HCT116 (cell line): Measurements from ENCODE around the gene CDH1. TPM values are rescaled to one million over a fixed set of nuclear protein-coding genes. Genes with fewer than 3 reads are reported as not detected.

Source experiments
- ATAC-seq: fragments of 200-7000 bp; cut with Tn5 transposase; 2 replicates; pipeline ENCODE4 v1.9.1; 2020; ENCODE audit warnings: mild to moderate bottlenecking, moderate library complexity
- BruUV-seq: library from RNA; stranded (reverse); fragments of 400-500 nt; replicated peaks from 2 replicates; lab custom pipeline; 2021; lab: Mats Ljungman, UMichigan
- CTCF ChIA-PET: fragments of 300-600 bp; sonication (Branson Sonifier 250); formaldehyde crosslinking; loops from one replicate; lab custom pipeline; 2021; ENCODE audit warnings: antibody characterized with exemption; lab: Charles Lee
- POLR2A ChIA-PET: fragments of 300-600, 350-600 bp; sonication (Branson Sonifier 250); formaldehyde crosslinking; loops from one replicate; lab custom pipeline; 2021; ENCODE audit warnings: antibody characterized with exemption; lab: Charles Lee
- RAD21 ChIA-PET, 2 experiments: fragments of 300-600 bp; sonication (Branson Sonifier 250); formaldehyde crosslinking; loops; one replicate each; lab custom pipeline; 2023; ENCODE audit warnings: low total read pairs in 2 of 2; ENCODE audit not compliant: uncharacterized antibody in 2 of 2, unreplicated experiment in 2 of 2, low non-redundant PET in 1 of 2; lab: Charles Lee
- DNase-seq: peaks from one replicate; pipeline ENCODE4 v3.0.0-alpha.2; 2010; ENCODE audit warnings: low read depth, low spot score
- H2AFZ ChIP-seq: fragments of 200-600 bp; shearing (Covaris generic), sonication (generic); 2 replicates; pipeline ENCODE4 v1.6.1; 2017; ENCODE audit warnings: low read depth, mixed run types, mixed read lengths, antibody characterized with exemption, low read length; ENCODE audit not compliant: poor library complexity, severe bottlenecking
- H3K27ac ChIP-seq: 2 replicates; pipeline ENCODE4 v1.5.1; 2012; ENCODE audit warnings: low read depth, low read length
- H3K27me3 ChIP-seq: fragments of 200-600 bp; sonication (generic); 2 replicates; pipeline ENCODE4 v1.6.1; 2016; ENCODE audit warnings: mixed run types, low read length, mixed read lengths; ENCODE audit not compliant: insufficient read depth
- H3K36me3 ChIP-seq, 2 experiments: fragments of 200-500 bp in 1 of 2; fragments of 200-600 bp in 1 of 2; sonication (Bioruptor generic) in 1 of 2; sonication (generic) in 1 of 2; 2 replicates each; pipeline versions ENCODE4 v1.5.1 to v1.6.1; 2014 to 2016; ENCODE audit warnings: low read length in 2 of 2, inconsistent platforms in 1 of 2, mixed read lengths in 1 of 2, mixed run types in 1 of 2; ENCODE audit not compliant: insufficient read depth in 2 of 2, control insufficient read depth in 1 of 2
- H3K4me1 ChIP-seq, 2 experiments: fragments of 200-600 bp in 1 of 2; sonication (generic) in 1 of 2; 2 replicates each; pipeline versions ENCODE4 v1.5.1 to v1.6.1; 2012 to 2017; ENCODE audit warnings: low read length in 2 of 2, inconsistent platforms in 1 of 2, mild to moderate bottlenecking in 1 of 2, mixed read lengths in 1 of 2, mixed run types in 1 of 2, moderate library complexity in 1 of 2; ENCODE audit not compliant: insufficient read depth in 2 of 2, control insufficient read depth in 1 of 2
- H3K4me2 ChIP-seq: fragments of 200-600 bp; sonication (generic); 2 replicates; pipeline ENCODE4 v1.6.1; 2017; ENCODE audit warnings: mixed run types, low read length, mixed read lengths
- H3K4me3 ChIP-seq, 2 experiments: fragments of 200-600 bp in 1 of 2; sonication (generic) in 1 of 2; replicated peaks in 1 of 2; 2 replicates each; pipeline ENCODE4 v1.5.1; 2011 to 2016; ENCODE audit warnings: low read length in 2 of 2, control low read depth in 1 of 2, low read depth in 1 of 2, mild to moderate bottlenecking in 1 of 2, mixed read lengths in 1 of 2, mixed run types in 1 of 2
- H3K79me2 ChIP-seq: fragments of 200-600 bp; sonication (generic); 2 replicates; pipeline ENCODE4 v1.6.1; 2017; ENCODE audit warnings: mild to moderate bottlenecking, mixed run types, low read length, moderate library complexity, mixed read lengths; ENCODE audit not compliant: insufficient read depth
- H3K9ac ChIP-seq: fragments of 200-600 bp; sonication (generic); 2 replicates; pipeline ENCODE4 v1.6.1; 2016; ENCODE audit warnings: low read length, mixed read lengths
- H3K9me2 ChIP-seq: fragments of 200-600 bp; sonication (generic), shearing (Covaris generic); 2 replicates; pipeline ENCODE4 v1.6.1; 2017; ENCODE audit warnings: mixed run types, mild to moderate bottlenecking, moderate library complexity; ENCODE audit not compliant: insufficient read depth
- H3K9me3 ChIP-seq, 2 experiments: fragments of 200-500 bp in 1 of 2; fragments of 200-600 bp in 1 of 2; sonication (Bioruptor generic) in 1 of 2; sonication (generic) in 1 of 2; 2 replicates each; pipeline ENCODE4 v1.6.1; 2014 to 2017; ENCODE audit warnings: low read length in 2 of 2, mixed read lengths in 2 of 2, inconsistent platforms in 1 of 2, low read depth in 1 of 2, mild to moderate bottlenecking in 1 of 2, mixed run types in 1 of 2, moderate library complexity in 1 of 2; ENCODE audit not compliant: control insufficient read depth in 1 of 2, insufficient read depth in 1 of 2
- H4K20me1 ChIP-seq: fragments of 200-600 bp; sonication (generic), shearing (Covaris generic); 2 replicates; pipeline ENCODE4 v1.6.1; 2017; ENCODE audit warnings: mixed run types, mild to moderate bottlenecking, moderate library complexity; ENCODE audit not compliant: insufficient read depth
- ATF3 ChIP-seq: IDR thresholded peaks from 2 replicates; pipeline ENCODE4 v1.6.1; 2012
- CEBPB ChIP-seq: IDR thresholded peaks from 2 replicates; pipeline ENCODE4 v1.6.1; 2012; ENCODE audit warnings: low read depth
- EZH2 ChIP-seq: fragments of 200-600 bp; sonication (generic); IDR thresholded peaks from 2 replicates; pipeline ENCODE4 v1.6.1; 2017; ENCODE audit warnings: antibody characterized with exemption, mixed run types
- EZH2phosphoT487 ChIP-seq: fragments of 200-600 bp; IDR thresholded peaks from 2 replicates; pipeline ENCODE4 v1.6.1; 2018; ENCODE audit warnings: antibody characterized with exemption, borderline replicate concordance
- POLR2A ChIP-seq: IDR thresholded peaks from 2 replicates; pipeline ENCODE4 v1.7.0; 2011; ENCODE audit warnings: borderline replicate concordance; ENCODE audit not compliant: insufficient read depth, insufficient read length; ENCODE audit errors: extremely low read depth
- POLR2AphosphoS5 ChIP-seq: IDR thresholded peaks from 2 replicates; pipeline ENCODE4 v1.6.1; 2011; ENCODE audit warnings: mild to moderate bottlenecking, low read depth, low read length, moderate library complexity
- REST ChIP-seq: IDR thresholded peaks from 2 replicates; pipeline ENCODE4 v1.6.1; 2012; ENCODE audit warnings: low read depth
- SIN3A ChIP-seq: IDR thresholded peaks from 2 replicates; pipeline ENCODE4 v1.6.1; 2012; ENCODE audit warnings: low read depth
- TCF7L2 ChIP-seq: IDR thresholded peaks from 2 replicates; pipeline ENCODE4 v1.7.0; 2011; ENCODE audit warnings: borderline replicate concordance, inconsistent platforms; ENCODE audit not compliant: insufficient read depth, insufficient read length; ENCODE audit errors: extremely low read depth
- YY1 ChIP-seq: IDR thresholded peaks from 2 replicates; pipeline ENCODE4 v1.6.1; 2011; ENCODE audit warnings: low read length, low read depth, moderate library complexity, mild to moderate bottlenecking; ENCODE audit not compliant: insufficient replicate concordance; ENCODE audit errors: extremely low read depth
- ZFX ChIP-seq: fragments of 450-650 bp; IDR thresholded peaks from 2 replicates; pipeline ENCODE4 v1.6.1; 2017
- ZNF274 ChIP-seq: fragments of 200-500 bp; sonication (Bioruptor generic); IDR thresholded peaks from 2 replicates; pipeline ENCODE4 v1.6.1; 2014; ENCODE audit warnings: mild to moderate bottlenecking, low read depth, low read length, inconsistent platforms
- intact Hi-C: fragments of 100-400 bp; cut with micrococcal nuclease; formaldehyde crosslinking; loops from 2 replicates; pipeline ENCODE4 v1.10.0; 2022
- total RNA-seq: library from RNA; stranded (reverse); gene quantifications from one replicate; pipeline ENCODE4 v1.2.1, GENCODE V29; 2021; ENCODE audit not compliant: unreplicated experiment
- TF ChIP-seq, protein P1 (sequence below): IDR thresholded peaks from 2 replicates; pipeline ENCODE4 v1.6.1; 2012
- TF ChIP-seq, protein P2 (sequence below), 3 experiments: fragments of 200-600 bp in 1 of 3; sonication (generic) in 1 of 3; IDR thresholded peaks in 2 of 3; conservative IDR thresholded peaks in 1 of 3; 2 replicates each; pipeline ENCODE4 v1.5.1; 2012 to 2017; ENCODE audit warnings: low read depth in 2 of 3, low read length in 2 of 3, antibody characterized with exemption in 1 of 3, borderline replicate concordance in 1 of 3, control low read depth in 1 of 3, mild to moderate bottlenecking in 1 of 3, mixed read lengths in 1 of 3, mixed run types in 1 of 3, moderate library complexity in 1 of 3; ENCODE audit not compliant: insufficient read depth in 1 of 3

Gene CDH1
- total RNA-seq, 1 experiment from 2014 or later: 73.2 TPM

DNA sequence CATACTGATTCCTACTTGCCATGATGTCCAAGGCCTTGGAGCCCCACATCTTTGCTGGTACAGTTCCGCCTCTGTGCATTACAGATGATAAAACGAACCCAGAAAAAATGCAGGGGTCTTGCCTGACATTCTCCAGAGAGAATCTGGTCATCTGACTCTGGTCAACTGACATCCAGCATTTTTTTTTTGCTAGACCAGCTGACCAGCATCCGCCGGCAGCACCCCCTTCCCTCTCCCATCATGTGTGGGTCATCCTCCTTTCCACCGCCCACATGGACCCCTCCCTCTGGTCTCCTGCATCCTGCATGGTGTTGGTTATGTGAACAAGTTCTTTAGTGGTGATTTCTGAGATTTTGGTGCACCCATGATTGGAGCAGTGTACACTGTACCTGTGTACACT is 47.1 kb downstream of the CDH1 start:
- no peaks in the 10 kb centered on the region for H3K4me1 ChIP-seq
- ChIA-PET RAD21 (no interaction called here), CTCF (no interaction called here)
- no peak for ATAC-seq
- H3K27ac ChIP-seq: no peak overlapping the region
- H3K4me3 ChIP-seq: no peak overlapping the region
- no peak for TF ChIP-seq ZNF274
- TF ChIP-seq, protein P1, sequence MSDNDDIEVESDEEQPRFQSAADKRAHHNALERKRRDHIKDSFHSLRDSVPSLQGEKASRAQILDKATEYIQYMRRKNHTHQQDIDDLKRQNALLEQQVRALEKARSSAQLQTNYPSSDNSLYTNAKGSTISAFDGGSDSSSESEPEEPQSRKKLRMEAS: no peak
- TF ChIP-seq POLR2AphosphoS5: no peak
- no peak for TF ChIP-seq YY1
- TF ChIP-seq, all 23 proteins: peak for 0
- DNase-seq: no peak
- Histone ChIP-seq H4K20me1 (no peaks in the 10 kb centered on the region), H3K9ac (no peak overlapping the region), H3K36me3 (no peaks in the 10 kb centered on the region), H3K27me3 (no peaks in the 10 kb centered on the region), H3K9me3 (no peaks in the 10 kb centered on the region), H3K4me2 (no peak overlapping the region), H2AFZ (no peak overlapping the region), H3K9me2 (no peaks in the 10 kb centered on the region), H3K79me2 (no peaks in the 10 kb centered on the region; the same call in 1 of the 2 replicates)
- POLR2A ChIA-PET: no interaction called here
- intact Hi-C loops: no loop called here
- no TSS peak for BruUV-seq

DNA sequence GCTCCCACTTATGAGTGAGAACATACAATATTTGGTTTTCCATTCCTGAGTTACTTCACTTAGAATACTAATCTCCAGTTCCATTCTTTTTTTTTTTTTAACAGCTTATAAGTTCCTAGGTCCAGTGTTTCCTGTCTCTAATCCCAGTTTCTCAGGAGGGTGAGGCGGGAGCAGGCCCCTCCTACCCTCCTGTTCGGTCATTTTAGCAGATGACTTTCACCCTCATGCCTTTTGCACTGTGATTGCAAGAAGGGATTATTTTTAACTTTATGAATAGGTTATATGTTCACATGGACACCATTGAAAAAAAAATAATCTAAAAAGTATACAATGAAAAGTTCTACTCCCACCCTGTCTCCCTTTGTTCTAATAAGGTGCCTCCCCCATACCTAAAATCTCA is 47.6 kb downstream of the CDH1 start:
- ATAC-seq (no peak), DNase-seq (no peak)
- no peaks in the 10 kb centered on the region for H3K9me3 ChIP-seq
- H3K27me3 ChIP-seq: no peaks in the 10 kb centered on the region
- H3K27ac ChIP-seq: no peak overlapping the region
- no peak overlapping the region for H3K4me3 ChIP-seq
- intact Hi-C loops: no loop called here
- no peaks in the 10 kb centered on the region for H3K36me3 ChIP-seq
- ChIA-PET CTCF (no interaction called here), RAD21 (no interaction called here), POLR2A (no interaction called here)
- no peak for TF ChIP-seq ATF3
- TF ChIP-seq EZH2: no peak
- TF ChIP-seq SIN3A: no peak
- TF ChIP-seq EZH2phosphoT487: no peak
- TF ChIP-seq, protein P2, sequence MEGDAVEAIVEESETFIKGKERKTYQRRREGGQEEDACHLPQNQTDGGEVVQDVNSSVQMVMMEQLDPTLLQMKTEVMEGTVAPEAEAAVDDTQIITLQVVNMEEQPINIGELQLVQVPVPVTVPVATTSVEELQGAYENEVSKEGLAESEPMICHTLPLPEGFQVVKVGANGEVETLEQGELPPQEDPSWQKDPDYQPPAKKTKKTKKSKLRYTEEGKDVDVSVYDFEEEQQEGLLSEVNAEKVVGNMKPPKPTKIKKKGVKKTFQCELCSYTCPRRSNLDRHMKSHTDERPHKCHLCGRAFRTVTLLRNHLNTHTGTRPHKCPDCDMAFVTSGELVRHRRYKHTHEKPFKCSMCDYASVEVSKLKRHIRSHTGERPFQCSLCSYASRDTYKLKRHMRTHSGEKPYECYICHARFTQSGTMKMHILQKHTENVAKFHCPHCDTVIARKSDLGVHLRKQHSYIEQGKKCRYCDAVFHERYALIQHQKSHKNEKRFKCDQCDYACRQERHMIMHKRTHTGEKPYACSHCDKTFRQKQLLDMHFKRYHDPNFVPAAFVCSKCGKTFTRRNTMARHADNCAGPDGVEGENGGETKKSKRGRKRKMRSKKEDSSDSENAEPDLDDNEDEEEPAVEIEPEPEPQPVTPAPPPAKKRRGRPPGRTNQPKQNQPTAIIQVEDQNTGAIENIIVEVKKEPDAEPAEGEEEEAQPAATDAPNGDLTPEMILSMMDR (IDR thresholded peaks at IDR 0.05 in 2 of 3, conservative IDR thresholded peaks at IDR 0.05 in 1 of 3; ENCODE audit: borderline replicate concordance in 1 of 3, insufficient read depth in 1 of 3, low read depth in 2 of 3, low read length in 2 of 3): no peak
- TF ChIP-seq POLR2A: no peak
- no peak for TF ChIP-seq TCF7L2
- no peak for TF ChIP-seq ZNF274
- TF ChIP-seq CEBPB: no peak
- no peak for TF ChIP-seq REST
- no peak for TF ChIP-seq POLR2AphosphoS5
- TF ChIP-seq ZFX: no peak
- no peaks in the 10 kb centered on the region for H3K79me2 ChIP-seq
- H3K9ac ChIP-seq: no peak overlapping the region
- H4K20me1 ChIP-seq: no peaks in the 10 kb centered on the region
- no peaks in the 10 kb centered on the region for H3K9me2 ChIP-seq
- H2AFZ ChIP-seq: no peak overlapping the region
- no TSS peak for BruUV-seq
- H3K4me2 ChIP-seq: no peak overlapping the region
- no peaks in the 10 kb centered on the region for H3K4me1 ChIP-seq
